Neutrophil (primary cell): ENCODE results near the gene PKHD1.

Experiments used
- H3K27ac ChIP-seq: fragments of 200-600 bp; sonication (generic); 2 replicates; pipeline ENCODE4 v1.5.1; 2016; ENCODE audit warnings: mild to moderate bottlenecking, moderate library complexity
- H3K27me3 ChIP-seq: fragments of 200-600 bp; sonication (generic); 2 replicates; pipeline ENCODE4 v1.6.0; 2016; ENCODE audit warnings: mild to moderate bottlenecking
- H3K36me3 ChIP-seq: fragments of 200-600 bp; sonication (generic); 2 replicates; pipeline ENCODE4 v1.5.1; 2017
- H3K4me1 ChIP-seq, 2 experiments: fragments of 200-600 bp in 1 of 2; sonication (generic) in 1 of 2; 1 replicate in 1 of 2; 2 replicates in 1 of 2; pipeline versions ENCODE4 v1.5.1 to v1.6.1; 2013 to 2016; ENCODE audit warnings: low read depth in 1 of 2, low read length in 1 of 2, mild to moderate bottlenecking in 1 of 2, moderate library complexity in 1 of 2; ENCODE audit not compliant: control insufficient read depth in 1 of 2, insufficient read depth in 1 of 2
- H3K4me3 ChIP-seq, 2 experiments: fragments of 200-600 bp in 1 of 2; sonication (generic) in 1 of 2; 1 replicate in 1 of 2; 2 replicates in 1 of 2; pipeline ENCODE4 v1.5.1; 2013 to 2016; ENCODE audit warnings: low read depth in 1 of 2, low read length in 1 of 2, mild to moderate bottlenecking in 1 of 2, moderate library complexity in 1 of 2
- H3K9me3 ChIP-seq: fragments of 200-600 bp; sonication (generic); 2 replicates; pipeline ENCODE4 v1.5.1; 2016
- TF ChIP-seq, protein P1 (sequence below): fragments of 200-600 bp; sonication (generic); IDR thresholded peaks from 2 replicates; pipeline ENCODE4 v1.5.1; 2016; ENCODE audit warnings: antibody characterized with exemption

PKHD1 gene

DNA sequence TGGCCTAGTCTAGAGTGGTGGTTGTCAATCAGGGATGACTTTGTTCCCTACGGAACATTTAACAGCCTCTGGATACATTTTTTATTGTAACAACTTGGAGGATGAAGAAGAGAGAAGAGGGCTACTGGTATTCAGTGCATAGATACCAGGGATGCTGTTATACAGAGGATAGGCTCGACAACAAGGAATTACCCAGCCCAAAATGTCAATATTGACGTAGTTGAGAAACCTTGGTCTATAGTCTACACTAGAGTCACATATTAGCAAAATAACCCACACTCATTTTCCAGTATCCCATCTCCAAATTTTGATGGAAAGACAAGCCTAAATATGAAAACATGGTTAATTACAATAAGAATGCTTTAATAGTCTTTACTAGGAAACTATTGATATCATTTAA, 195.1 kb downstream of the PKHD1 start:
- H3K36me3 ChIP-seq = no peaks in the 10 kb centered on the region
- H3K27me3 ChIP-seq = no peaks in the 10 kb centered on the region
- no peaks in the 10 kb centered on the region for H3K9me3 ChIP-seq
- H3K4me1 ChIP-seq = no peaks in the 10 kb centered on the region
- H3K4me3 ChIP-seq = no peak overlapping the region
- TF ChIP-seq, protein P1, sequence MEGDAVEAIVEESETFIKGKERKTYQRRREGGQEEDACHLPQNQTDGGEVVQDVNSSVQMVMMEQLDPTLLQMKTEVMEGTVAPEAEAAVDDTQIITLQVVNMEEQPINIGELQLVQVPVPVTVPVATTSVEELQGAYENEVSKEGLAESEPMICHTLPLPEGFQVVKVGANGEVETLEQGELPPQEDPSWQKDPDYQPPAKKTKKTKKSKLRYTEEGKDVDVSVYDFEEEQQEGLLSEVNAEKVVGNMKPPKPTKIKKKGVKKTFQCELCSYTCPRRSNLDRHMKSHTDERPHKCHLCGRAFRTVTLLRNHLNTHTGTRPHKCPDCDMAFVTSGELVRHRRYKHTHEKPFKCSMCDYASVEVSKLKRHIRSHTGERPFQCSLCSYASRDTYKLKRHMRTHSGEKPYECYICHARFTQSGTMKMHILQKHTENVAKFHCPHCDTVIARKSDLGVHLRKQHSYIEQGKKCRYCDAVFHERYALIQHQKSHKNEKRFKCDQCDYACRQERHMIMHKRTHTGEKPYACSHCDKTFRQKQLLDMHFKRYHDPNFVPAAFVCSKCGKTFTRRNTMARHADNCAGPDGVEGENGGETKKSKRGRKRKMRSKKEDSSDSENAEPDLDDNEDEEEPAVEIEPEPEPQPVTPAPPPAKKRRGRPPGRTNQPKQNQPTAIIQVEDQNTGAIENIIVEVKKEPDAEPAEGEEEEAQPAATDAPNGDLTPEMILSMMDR = no peak
- H3K27ac ChIP-seq = no peak overlapping the region

DNA sequence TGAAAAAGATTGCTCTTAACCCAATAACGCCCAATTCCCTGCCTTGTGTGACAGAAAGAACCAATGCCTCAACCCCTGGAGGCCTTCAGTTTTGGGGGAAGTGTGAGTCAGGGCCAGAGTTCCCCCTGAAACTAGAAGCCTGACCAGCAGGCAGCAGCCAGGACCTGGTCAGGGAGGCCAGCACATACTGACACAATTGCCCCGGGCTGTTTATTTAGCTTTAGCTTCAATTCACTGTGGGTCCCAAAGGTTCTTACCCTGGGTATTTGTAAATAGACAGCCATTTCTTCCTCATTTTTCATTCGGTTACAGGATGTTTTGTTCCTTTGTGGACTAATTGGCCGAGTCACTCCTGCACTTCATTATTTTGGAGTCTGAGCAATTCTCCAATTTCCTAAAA, 195.6 kb downstream of the PKHD1 start:
- Histone ChIP-seq H3K4me1 (no peaks in the 10 kb centered on the region), H3K27ac (no peak overlapping the region), H3K36me3 (no peaks in the 10 kb centered on the region), H3K9me3 (no peaks in the 10 kb centered on the region), H3K27me3 (no peaks in the 10 kb centered on the region), H3K4me3 (no peak overlapping the region)
- TF ChIP-seq, protein P1 = no peak

DNA sequence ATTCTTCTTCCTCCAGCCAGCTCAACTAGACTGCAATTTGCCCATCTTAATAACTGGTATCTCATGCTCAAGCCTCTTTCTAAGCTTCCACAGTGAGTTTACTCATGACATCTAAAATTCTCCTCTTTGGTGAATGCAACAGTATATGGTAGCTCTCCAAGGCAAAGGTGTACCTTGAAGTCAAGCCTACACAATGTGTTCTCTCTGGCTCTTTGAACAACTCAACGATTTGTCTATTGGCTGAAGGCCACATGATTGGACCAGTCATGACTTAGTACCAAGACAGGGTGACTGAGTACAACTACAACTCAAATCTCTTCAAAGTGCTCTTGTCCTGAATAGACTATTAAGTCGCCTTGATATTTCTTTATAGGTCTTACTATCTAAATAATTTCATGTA, 199.6 kb downstream of the PKHD1 start:
- Histone ChIP-seq H3K4me3 (no peak overlapping the region), H3K27ac (no peak overlapping the region), H3K36me3 (no peaks in the 10 kb centered on the region), H3K9me3 (no peaks in the 10 kb centered on the region), H3K27me3 (no peaks in the 10 kb centered on the region), H3K4me1 (no peaks in the 10 kb centered on the region)
- TF ChIP-seq, protein P1 = no peak

DNA sequence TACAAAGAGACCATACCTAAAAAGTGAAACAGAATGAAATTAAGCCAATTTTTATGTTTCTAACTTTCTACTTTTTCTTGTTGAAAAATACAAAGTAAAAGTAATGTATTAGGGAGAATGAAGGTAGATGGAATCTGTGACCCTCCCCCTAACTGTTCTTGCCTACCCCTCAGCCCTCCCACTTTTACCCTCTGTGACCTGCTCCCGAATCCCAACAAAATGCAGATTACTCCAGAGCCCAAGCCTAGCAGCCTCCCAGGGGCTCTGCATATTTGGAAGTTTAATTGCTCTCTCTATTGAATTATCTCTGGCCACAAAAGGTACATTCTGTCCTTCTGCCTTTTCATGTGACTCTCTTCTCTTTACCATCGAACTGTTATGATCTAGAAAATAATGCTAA, 201.5 kb downstream of the PKHD1 start:
- no peak overlapping the region for H3K4me3 ChIP-seq
- no peaks in the 10 kb centered on the region for H3K27me3 ChIP-seq
- no peak overlapping the region for H3K27ac ChIP-seq
- no peaks in the 10 kb centered on the region for H3K9me3 ChIP-seq
- no peaks in the 10 kb centered on the region for H3K36me3 ChIP-seq
- no peaks in the 10 kb centered on the region for H3K4me1 ChIP-seq
- TF ChIP-seq, protein P1 = no peak

DNA sequence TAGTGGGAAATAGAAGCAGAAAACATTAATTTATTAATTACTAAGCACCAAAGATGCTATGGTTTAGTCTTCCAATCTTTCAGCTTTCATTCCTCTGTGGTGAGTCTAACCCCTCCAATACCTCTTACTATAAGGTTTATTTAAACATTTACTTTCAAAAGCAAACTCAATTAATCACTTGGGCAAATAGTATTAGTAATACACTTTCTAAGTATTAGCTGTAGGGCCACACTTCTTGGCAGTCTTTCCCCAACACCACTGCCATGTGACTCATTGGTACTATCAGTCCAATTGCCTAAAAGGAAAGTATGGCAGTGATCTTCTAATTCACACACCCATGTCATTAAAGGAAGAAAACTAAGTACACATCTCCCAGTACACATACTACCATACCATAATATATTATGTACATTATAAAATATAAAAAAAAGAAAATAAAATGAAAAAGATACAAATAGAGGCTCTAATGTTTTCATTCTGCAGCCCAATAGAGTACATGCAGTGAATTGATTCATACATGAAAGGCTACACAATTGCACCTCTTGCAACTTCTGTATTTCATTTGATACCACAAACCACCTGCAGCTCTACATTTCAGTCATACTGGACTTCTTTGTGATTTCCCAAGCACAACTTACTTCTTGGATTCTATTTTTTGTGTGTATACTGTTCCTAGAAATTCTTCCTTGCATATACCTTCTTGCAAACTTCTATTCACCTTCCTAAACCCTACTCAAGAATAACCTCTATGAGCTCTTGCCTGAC, 218.6 kb downstream of the PKHD1 start:
- Histone ChIP-seq H3K4me1 (no peaks in the 10 kb centered on the region), H3K4me3 (no peak overlapping the region), H3K27ac (no peak overlapping the region), H3K36me3 (no peaks in the 10 kb centered on the region), H3K27me3 (no peaks in the 10 kb centered on the region), H3K9me3 (no peaks in the 10 kb centered on the region)
- TF ChIP-seq, protein P1 = no peak
